Activated CD8-positive, alpha-beta T cell treated with anti-CD3 and anti-CD28 coated beads for 36 hours (primary cell): ENCODE data around the gene TNS1. TPM values are rescaled to one million over a fixed set of nuclear protein-coding genes. Genes with fewer than 3 reads are reported as not detected.

Experiments used
- ATAC-seq: fragments of 200-7000 bp; cut with Tn5 transposase; one replicate; pipeline ENCODE4 v1.10.0; 2021; ENCODE audit warnings: mild to moderate bottlenecking, moderate library complexity
- CTCF ChIA-PET: fragments of 350-600 bp; sonication (Branson Sonifier 250); formaldehyde crosslinking; loops from one replicate; lab custom pipeline; 2021; ENCODE audit warnings: antibody characterized with exemption; lab: Charles Lee
- POLR2A ChIA-PET: fragments of 350-600 bp; sonication (Branson Sonifier 250); formaldehyde crosslinking; loops from one replicate; lab custom pipeline; 2021; ENCODE audit warnings: antibody characterized with exemption; lab: Charles Lee
- DNase-seq: peaks from one replicate; pipeline ENCODE4 v3.0.0-alpha.2; 2020
- H3K27ac Mint-ChIP-seq: one replicate; pipeline ENCODE4 v1.8.0; 2021; ENCODE audit warnings: mild to moderate bottlenecking, mixed read lengths
- H3K27me3 Mint-ChIP-seq: one replicate; pipeline ENCODE4 v1.8.0; 2021; ENCODE audit warnings: mixed read lengths
- H3K36me3 Mint-ChIP-seq: one replicate; pipeline ENCODE4 v1.8.0; 2021; ENCODE audit warnings: low read depth, mixed read lengths
- H3K4me1 Mint-ChIP-seq: one replicate; pipeline ENCODE4 v1.8.0; 2021; ENCODE audit warnings: low read depth, mixed read lengths
- H3K4me3 Mint-ChIP-seq: one replicate; pipeline ENCODE4 v1.8.0; 2021; ENCODE audit warnings: mild to moderate bottlenecking, moderate library complexity, mixed read lengths
- H3K9me3 Mint-ChIP-seq: one replicate; pipeline ENCODE4 v1.8.0; 2021; ENCODE audit warnings: mixed read lengths
- CTCF ChIP-seq: fragments of 200-600 bp; IDR thresholded peaks from one replicate; pipeline ENCODE4 v1.8.0; 2022; ENCODE audit warnings: antibody characterized with exemption, mild to moderate bottlenecking
- intact Hi-C: fragments of 100-400 bp; cut with micrococcal nuclease; formaldehyde crosslinking; loops from one replicate; pipeline ENCODE4 v1.10.0; 2022
- total RNA-seq, 2 experiments: library from RNA; stranded (reverse); gene quantifications; one replicate each; pipeline ENCODE4 v1.2.3, GENCODE V29; 2021

Gene TNS1
- total RNA-seq, 2 experiments from 2014 or later: 1.8 to 2.0 TPM

GRCh38 chr2:217799563-217800432 lies 203.0 kb downstream of the TNS1 start:
- H3K36me3 Mint-ChIP-seq: no peaks in the 10 kb centered on the region
- no peaks in the 10 kb centered on the region for H3K4me1 Mint-ChIP-seq
- no peak overlapping the region for H3K4me3 Mint-ChIP-seq
- TF ChIP-seq CTCF: no peak
- H3K27ac Mint-ChIP-seq: no peak overlapping the region
- ATAC-seq: no peak
- H3K27me3 Mint-ChIP-seq: no peaks in the 10 kb centered on the region
- DNase-seq: no peak
- ChIA-PET CTCF (interaction anchor here (1.4 to 5.0 kb wide), 3 partner anchors 10 to 194 kb away, joined by 4 to 26 read pairs (median 23); no protein-coding TSS in a partner anchor), POLR2A (interaction anchor here (0.5 kb wide), 1 partner anchor 450 kb away, joined by 3 read pairs; no protein-coding TSS in a partner anchor)
- intact Hi-C loops: no loop called here
- no peaks in the 10 kb centered on the region for H3K9me3 Mint-ChIP-seq

- Mint-ChIP-seq H3K4me1 (no peaks in the 10 kb centered on the region), H3K4me3 (no peak overlapping the region), H3K36me3 (no peaks in the 10 kb centered on the region), H3K27me3 (no peaks in the 10 kb centered on the region), H3K9me3 (no peaks in the 10 kb centered on the region), H3K27ac (no peak overlapping the region)
- ChIA-PET POLR2A (no interaction called here), CTCF (interaction anchor here (1.4 to 5.0 kb wide), 3 partner anchors 10 to 195 kb away, joined by 4 to 26 read pairs (median 23); no protein-coding TSS in a partner anchor)
- no peak for TF ChIP-seq CTCF
- intact Hi-C loops: no loop called here
- ATAC-seq (no peak), DNase-seq (no peak)
Measured at GRCh38 chr2:217798743-217799562, 203.8 kb downstream of the TNS1 start.

DNA sequence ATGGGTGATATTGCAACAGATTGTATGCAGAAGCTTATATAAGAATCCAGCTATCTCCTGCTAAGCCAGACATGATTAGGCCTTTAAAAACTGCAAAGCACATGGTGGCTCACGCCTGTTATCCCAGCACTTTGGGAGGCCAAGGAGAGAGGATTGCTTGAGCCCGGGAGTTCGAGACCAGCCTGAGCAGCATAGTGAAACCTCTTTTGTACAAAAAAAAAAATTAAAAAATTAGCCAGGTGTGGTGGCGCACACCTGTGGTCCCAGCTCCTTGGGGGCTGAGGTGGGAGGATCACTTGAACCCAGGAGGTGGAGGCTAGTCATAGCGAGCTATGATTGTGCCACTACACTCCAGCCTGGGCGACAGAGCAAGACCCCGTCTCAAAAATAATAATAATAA lies 204.6 kb downstream of the TNS1 start:
- Mint-ChIP-seq H3K9me3 (no peaks in the 10 kb centered on the region), H3K27me3 (no peaks in the 10 kb centered on the region), H3K4me1 (no peaks in the 10 kb centered on the region), H3K27ac (no peak overlapping the region), H3K36me3 (no peaks in the 10 kb centered on the region), H3K4me3 (no peak overlapping the region)
- POLR2A ChIA-PET: interaction anchor here (0.7 kb wide), 1 partner anchor 923 kb away, joined by 4 read pairs; no protein-coding TSS in a partner anchor
- ATAC-seq (no peak), DNase-seq (no peak)
- intact Hi-C loops: no loop called here
- CTCF ChIA-PET: interaction anchor here (1.4 to 5.0 kb wide), 3 partner anchors 9 to 89 kb away, joined by 7 to 26 read pairs (median 23); no protein-coding TSS in a partner anchor
- no peak for TF ChIP-seq CTCF

- Mint-ChIP-seq H3K27me3 (no peaks in the 10 kb centered on the region), H3K4me3 (no peak overlapping the region), H3K36me3 (no peaks in the 10 kb centered on the region), H3K4me1 (no peaks in the 10 kb centered on the region), H3K27ac (no peak overlapping the region), H3K9me3 (no peaks in the 10 kb centered on the region)
- no peak for TF ChIP-seq CTCF
- ChIA-PET CTCF (interaction anchor here (1.4 to 5.0 kb wide), 3 partner anchors 8 to 89 kb away, joined by 7 to 26 read pairs (median 23); no protein-coding TSS in a partner anchor), POLR2A (interaction anchor here (0.7 kb wide), 1 partner anchor 924 kb away, joined by 4 read pairs; no protein-coding TSS in a partner anchor)
- intact Hi-C loops: no loop called here
- ATAC-seq: no peak
- DNase-seq: no peak
Measured at GRCh38 chr2:217797661-217798069, 205.1 kb downstream of the TNS1 start.
